NCI-H510A (cell line): ENCODE measurements around the gene OPN4.

Experiments
- DNase-seq: peaks from one replicate; lab custom pipeline; 2025; lab: John Stamatoyannopoulos, UW

OPN4 gene

GRCh38 chr10:86699991-86700840, 45.9 kb downstream of the OPN4 start:
- DNase-seq, result no peak

DNA sequence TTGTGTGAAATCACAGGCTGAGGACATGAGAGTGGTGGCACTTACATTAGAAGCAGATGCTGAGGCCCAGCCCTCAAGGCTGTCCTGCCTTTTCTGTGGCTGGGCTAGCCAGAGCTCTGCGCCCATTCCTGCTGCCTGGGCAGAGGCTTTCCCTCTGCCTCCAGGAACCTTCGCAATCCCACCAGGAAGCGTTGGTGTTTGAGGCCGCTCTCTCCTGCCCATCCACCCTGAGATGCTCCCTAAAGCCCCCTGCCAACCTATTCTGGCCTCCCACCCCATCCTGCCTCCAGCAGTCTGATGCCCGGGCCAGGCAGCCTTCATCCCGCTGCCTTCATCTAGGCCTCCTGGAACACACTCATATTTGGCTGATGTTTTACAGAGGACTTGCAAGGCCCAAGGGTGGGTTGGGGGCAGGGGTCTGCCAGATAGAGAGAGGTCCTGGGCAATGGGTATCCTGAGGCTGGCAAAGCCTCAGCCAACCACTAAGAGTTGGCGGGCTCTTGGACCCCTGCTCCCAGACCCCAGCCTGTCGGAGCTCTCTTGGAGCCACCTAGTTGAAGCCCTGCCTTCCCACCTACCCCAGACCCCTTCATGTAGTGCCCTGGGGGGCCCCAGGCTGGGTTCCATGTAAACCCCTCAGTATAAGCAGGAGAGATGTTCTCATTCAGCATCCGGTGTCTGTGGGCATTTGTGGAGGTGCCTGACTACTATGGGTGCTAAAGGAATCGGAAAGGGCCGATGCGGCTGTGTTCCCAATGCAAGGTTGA, 46.7 kb downstream of the OPN4 start:
- DNase-seq, result no peak

- DNase-seq, result no peak
Observed at GRCh38 chr10:86703176-86703575, 48.8 kb downstream of the OPN4 start.

DNA sequence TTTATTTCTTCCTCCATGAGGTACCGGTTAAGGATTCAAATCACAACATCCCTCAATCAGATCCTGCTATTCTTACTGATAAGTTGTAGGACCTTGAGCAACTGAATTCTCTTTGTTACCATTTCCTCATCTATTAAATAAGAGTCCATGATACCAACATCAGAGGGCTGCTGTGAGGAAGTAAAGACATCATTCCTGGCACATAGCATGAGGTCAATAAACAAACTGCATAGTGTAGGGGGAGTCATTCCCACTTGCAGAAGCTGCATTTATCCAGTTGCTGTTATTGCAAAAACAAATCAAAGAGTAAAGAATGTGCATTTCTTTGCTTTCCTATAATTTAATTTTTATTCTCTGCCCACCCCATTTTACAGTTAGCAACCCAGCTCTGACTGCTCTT, 50.8 kb downstream of the OPN4 start:
- DNase-seq, result no peak

DNA sequence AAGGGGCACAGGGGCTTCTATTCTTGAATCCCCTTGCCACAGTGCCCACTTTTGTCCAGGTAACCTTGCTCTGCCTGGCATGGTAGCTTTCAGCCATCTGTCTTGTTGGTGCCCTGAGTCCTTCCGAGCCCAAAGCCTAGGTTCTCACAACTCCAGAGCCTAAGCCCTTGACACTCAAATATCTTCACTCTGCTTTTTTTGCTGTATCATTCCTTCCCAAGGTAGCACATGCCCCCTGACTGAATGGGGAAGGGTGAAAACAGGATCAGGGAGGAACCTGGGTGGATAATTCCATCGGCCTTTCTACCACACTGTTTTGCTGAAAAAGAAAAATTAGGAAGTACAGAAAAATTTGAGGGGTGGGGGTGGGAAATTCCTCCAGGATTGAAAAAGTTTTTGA, 51.6 kb downstream of the OPN4 start:
- DNase-seq, result no peak

- DNase-seq, result no peak
Observed at GRCh38 chr10:86706401-86706841, 52.1 kb downstream of the OPN4 start.

DNA sequence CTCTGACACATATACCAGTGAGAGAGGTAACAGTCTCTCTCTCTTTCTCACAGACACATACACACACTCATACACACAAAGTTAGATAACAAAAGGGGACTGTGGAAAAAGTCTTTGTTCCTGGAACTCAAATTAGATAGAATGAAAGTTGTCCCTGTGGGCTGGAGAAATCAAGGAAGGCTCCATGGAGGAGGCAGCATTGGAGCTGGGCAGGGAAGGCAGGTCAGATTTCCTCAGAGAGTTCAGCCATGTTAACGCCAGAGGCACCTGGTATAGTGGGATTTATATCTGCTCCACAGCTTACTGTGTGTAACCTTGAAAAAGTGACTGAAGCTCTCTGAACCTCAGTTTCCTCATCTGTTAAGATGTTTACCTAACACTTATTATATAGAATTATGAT, 52.6 kb downstream of the OPN4 start:
- no peak for DNase-seq

GRCh38 chr10:86707505-86707904, 53.2 kb downstream of the OPN4 start:
- no peak for DNase-seq

GRCh38 chr10:86708068-86708782, 53.9 kb downstream of the OPN4 start:
- DNase-seq, result no peak

- DNase-seq, result no peak
Observed at GRCh38 chr10:86708783-86709380, 54.5 kb downstream of the OPN4 start.

GRCh38 chr10:86709396-86710185, 55.2 kb downstream of the OPN4 start:
- no peak for DNase-seq

GRCh38 chr10:86710987-86711512, 56.7 kb downstream of the OPN4 start:
- DNase-seq, result peak; percentile 80

GRCh38 chr10:86711513-86712316, 57.4 kb downstream of the OPN4 start:
- DNase-seq, result no peak

DNA sequence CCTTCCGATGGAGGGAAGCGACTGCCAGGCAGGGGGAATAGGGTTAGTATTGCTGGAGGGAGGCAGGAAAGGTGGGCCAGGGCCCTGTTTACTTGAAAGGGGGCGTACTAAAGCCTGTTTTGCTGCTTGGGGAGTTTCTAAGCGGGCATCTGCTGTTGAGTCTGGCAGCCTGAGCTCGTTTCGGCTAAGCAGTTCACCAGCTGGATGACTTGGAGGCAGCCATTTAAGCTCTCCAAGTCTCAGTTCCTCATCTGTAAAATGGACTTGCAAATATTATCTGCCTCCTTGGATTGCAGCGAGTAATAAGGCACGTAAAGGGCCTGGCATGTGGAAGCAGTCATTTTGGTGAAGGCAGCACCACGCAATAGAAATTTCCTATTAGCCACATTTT, 58.0 kb downstream of the OPN4 start:
- no peak for DNase-seq

- DNase-seq, result no peak
Observed at GRCh38 chr10:86715156-86715795, 60.9 kb downstream of the OPN4 start.

GRCh38 chr10:86715836-86716235, 61.5 kb downstream of the OPN4 start:
- no peak for DNase-seq
